Measurements from ENCODE around the gene SLC24A5. TPM values are rescaled to one million over a fixed set of nuclear protein-coding genes. Genes with fewer than 3 reads are reported as not detected.
A peak's percentile ranks its signal among the peaks of the same experiment; 100 is the strongest.

Gene SLC24A5
- total and polyA plus RNA-seq, 10 of the 15 experiments (the other 5 are each of a cell fraction or from before 2014, with no cell fraction given) = not detected

- Histone ChIP-seq H3K4me2 (ENCODE audit: control insufficient read depth, insufficient read depth) (no peak overlapping the region), H3K4me1 (ENCODE audit: control insufficient read depth, insufficient read depth, low read length) (no peaks in the 10 kb centered on the region), H2AFZ (ENCODE audit: control insufficient read depth, low read depth, low read length) (no peak overlapping the region), H3K79me2 (ENCODE audit: control insufficient read depth, insufficient read depth, low read length) (no peaks in the 10 kb centered on the region), H3K4me3 (no peak overlapping the region), H3K9ac (ENCODE audit: control insufficient read depth, insufficient read depth, low read length) (no peak overlapping the region), H3K9me3 (replicated peaks; ENCODE audit: control insufficient read depth, insufficient read depth, low read length) (no peaks in the 10 kb centered on the region), H3K36me3 (ENCODE audit: control insufficient read depth in 2 of 2, insufficient read depth in 2 of 2, low read length in 1 of 2) (no peaks in the 10 kb centered on the region), H4K20me1 (ENCODE audit: control insufficient read depth, insufficient read depth) (no peaks in the 10 kb centered on the region), H3K27me3 (replicated peaks in 1 of 2; ENCODE audit: control insufficient read depth in 2 of 2, insufficient read depth in 2 of 2, low read length in 1 of 2) (no peaks in the 10 kb centered on the region), H3K27ac (ENCODE audit: control insufficient read depth, insufficient read depth) (no peak overlapping the region)
- DNase-seq (ENCODE audit: low read depth, low spot score) (no peak), ATAC-seq (peak; percentile 61; the same call in 2 of the 3 replicates), FAIRE-seq (no peak)
- WGBS (ENCODE audit: insufficient coverage, insufficient replicate concordance, low lambda C conversion rate, missing lambda C conversion rate) = 35% methylated on average over 6 of the region's 6 CpGs
- SMC1A ChIA-PET (ENCODE audit: uncharacterized antibody, unreplicated experiment) = interaction anchor here (0.9 to 2.5 kb wide), 6 partner anchors 27 to 240 kb away, joined by 4 to 8 read pairs (median 6); no protein-coding TSS in a partner anchor
- in situ Hi-C loops (cut with MboI) = no loop called here
- POLR2A ChIA-PET = no interaction called here
- CTCF ChIA-PET = interaction anchor here (1.0 to 4.7 kb wide), 8 partner anchors 24 to 240 kb away, joined by 3 to 38 read pairs (median 4); no protein-coding TSS in a partner anchor
- no TSS peak for BruUV-seq (replicated peaks)
- peak; percentile 67; the same call in 1 of the 2 replicates for TF ChIP-seq SMC3 (IDR thresholded peaks at IDR 0.05; ENCODE audit: borderline replicate concordance, low read length)
- TF ChIP-seq KLF5 (IDR thresholded peaks at IDR 0.05; ENCODE audit: partially characterized antibody) = no peak
- peak; percentile 39 to 58 (median 44); a peak in 5 of 6 replicates for TF ChIP-seq CTCF (IDR thresholded peaks at IDR 0.05 in 2 of 3, conservative IDR thresholded peaks at IDR 0.05 in 1 of 3; ENCODE audit: control insufficient read depth in 2 of 3, extremely low read depth in 1 of 3, insufficient read depth in 1 of 3, low read depth in 3 of 3, low read length in 3 of 3)
- no peak for TF ChIP-seq E4F1 (IDR thresholded peaks at IDR 0.05; ENCODE audit: borderline replicate concordance, partially characterized antibody)
- peak; percentile 60 for TF ChIP-seq RAD21 (IDR thresholded peaks at IDR 0.05; ENCODE audit: insufficient read depth, low read depth, low read length)
- TF ChIP-seq FOXM1 (IDR thresholded peaks at IDR 0.05; ENCODE audit: low read depth, low read length) = no peak
- intact Hi-C loops (cut with micrococcal nuclease; ENCODE audit: unreplicated experiment) = loop anchor here (2.0 kb wide), 1 partner anchor 141 kb away; no protein-coding TSS in a partner anchor
- RAD21 ChIA-PET (ENCODE audit: unreplicated experiment) = interaction anchor here (0.7 to 3.4 kb wide), 6 partner anchors 65 to 240 kb away, joined by 3 to 21 read pairs (median 6); no protein-coding TSS in a partner anchor
These were observed 8.5 kb upstream of the SLC24A5 start for GRCh38 chr15:48112242-48112641.

Data from GM12878 (cell line).